Neural cell (in vitro differentiated cells): ENCODE results near the gene EXD3.

Experiments used
- CTCF ChIP-seq: fragments of 450-650 bp; IDR thresholded peaks from 2 replicates; pipeline ENCODE4 v1.5.1; 2014; ENCODE audit warnings: antibody characterized with exemption, mild to moderate bottlenecking, moderate library complexity; ENCODE audit not compliant: poor library complexity, severe bottlenecking
- EP300 ChIP-seq: fragments of 450-650 bp; conservative IDR thresholded peaks from 2 replicates; pipeline ENCODE4 v1.6.1; 2014; ENCODE audit warnings: antibody characterized with exemption, mild to moderate bottlenecking, moderate library complexity; ENCODE audit not compliant: poor library complexity, severe bottlenecking
- EZH2 ChIP-seq: fragments of 200-600, 300-800 bp; shearing (Covaris generic), sonication (generic); IDR thresholded peaks from 2 replicates; pipeline ENCODE4 v1.6.1; 2014; ENCODE audit warnings: antibody characterized with exemption, low read length, borderline replicate concordance, mild to moderate bottlenecking; ENCODE audit not compliant: insufficient read depth, poor library complexity, severe bottlenecking
- MXI1 ChIP-seq: fragments of 450-650 bp; conservative IDR thresholded peaks from 2 replicates; pipeline ENCODE4 v1.6.1; 2014; ENCODE audit warnings: antibody characterized with exemption, mild to moderate bottlenecking; ENCODE audit not compliant: poor library complexity, severe bottlenecking
- POLR2AphosphoS5 ChIP-seq: IDR thresholded peaks from 2 replicates; pipeline ENCODE4 v1.6.1; 2012
- RAD21 ChIP-seq: fragments of 450-650 bp; conservative IDR thresholded peaks from 2 replicates; pipeline ENCODE4 v1.6.1; 2014; ENCODE audit warnings: antibody characterized with exemption, mild to moderate bottlenecking, moderate library complexity
- REST ChIP-seq: IDR thresholded peaks from 2 replicates; pipeline ENCODE4 v1.6.1; 2012; ENCODE audit warnings: borderline replicate concordance
- TAF1 ChIP-seq: IDR thresholded peaks from 2 replicates; pipeline ENCODE4 v1.6.1; 2012; ENCODE audit warnings: low read depth

DNA sequence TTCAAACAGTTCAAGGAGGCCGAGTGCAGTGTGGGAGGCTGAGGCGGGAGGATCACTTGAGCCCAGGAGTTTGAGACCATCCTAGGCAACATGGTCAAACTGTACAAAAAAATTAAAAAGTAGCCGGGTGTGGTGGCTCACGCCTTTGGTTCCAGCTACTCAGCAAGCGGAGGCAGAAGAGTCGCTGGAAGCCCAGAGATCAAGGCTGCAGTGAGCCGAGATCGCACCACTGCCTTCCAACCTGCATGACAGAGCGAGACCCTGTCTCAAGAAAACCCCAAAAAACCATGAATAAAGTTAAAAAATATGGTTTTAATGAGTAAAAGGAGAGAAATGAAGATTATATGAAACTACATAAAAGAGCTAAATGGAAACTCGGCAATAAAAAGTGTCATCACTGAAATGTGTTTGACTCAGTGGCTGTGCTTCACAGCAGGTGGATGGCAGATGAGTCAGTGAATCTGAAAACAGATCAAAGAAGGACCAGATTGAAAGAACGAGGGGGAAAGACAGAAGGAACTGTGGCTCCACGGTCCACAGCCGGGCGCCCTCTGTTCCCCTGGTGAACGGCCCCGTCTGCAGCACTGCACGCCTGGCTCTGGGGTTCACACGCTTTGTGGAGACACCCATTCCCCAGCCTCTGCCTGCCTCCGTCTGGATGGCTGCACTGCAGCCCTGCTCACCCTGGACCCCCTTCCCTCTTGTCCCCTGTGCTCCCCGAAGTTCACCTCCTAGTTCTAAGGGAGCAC is 25.1 kb downstream of the EXD3 start:
- no peak for TF ChIP-seq CTCF
- no peak for TF ChIP-seq TAF1
- TF ChIP-seq RAD21, result no peak
- no peak for TF ChIP-seq EZH2
- no peak for TF ChIP-seq EP300
- no peak for TF ChIP-seq POLR2AphosphoS5
- TF ChIP-seq MXI1, result no peak
- TF ChIP-seq REST, result no peak
